Right lobe of liver (tissue), 4 donors: ENCODE data around the gene PPCDC.

Experiments
- CTCF ChIP-seq, 4 donors: fragments of 200-600 bp in 3 of 4; fragments of 450-650 bp in 1 of 4; IDR thresholded peaks; one replicate each; pipeline versions ENCODE4 v1.5.1 to v1.8.0; 2016 to 2022; ENCODE audit warnings: antibody characterized with exemption in 4 of 4, mild to moderate bottlenecking in 2 of 4
- POLR2A ChIP-seq: fragments of 450-650 bp; IDR thresholded peaks from one replicate; pipeline ENCODE4 v1.6.1; 2017; ENCODE audit warnings: antibody characterized with exemption, mild to moderate bottlenecking
- donor health status: DM: no; HTN: no; CAD: no.
- donor health status: DM: no; HTN: no; CAD: no.
- donor health status: DM: no; HTN: yes; CAD: no.

GRCh38 chr15:75061272-75061671 lies 37.9 kb downstream of the PPCDC start:
- TF ChIP-seq CTCF (IDR thresholded peaks at IDR 0.05) (no peak), POLR2A (no peak)
